Fibroblast of pulmonary artery (primary cell): ENCODE data around the gene NEURL2.

Experiments used
- DNase-seq: peaks from one replicate; pipeline ENCODE4 v3.0.0-alpha.2; 2010; ENCODE audit warnings: low read depth
- H3K4me3 ChIP-seq: replicated peaks from 2 replicates; pipeline ENCODE4 v1.5.1; 2011; ENCODE audit warnings: low read depth, mild to moderate bottlenecking, control low read depth, low read length, moderate library complexity
- CTCF ChIP-seq: IDR thresholded peaks from 2 replicates; pipeline ENCODE4 v1.5.1; 2011; ENCODE audit warnings: mild to moderate bottlenecking, control low read depth, low read length, inconsistent platforms; ENCODE audit errors: missing control alignments

NEURL2 gene

GRCh38 chr20:45848421-45848820 is 42.6 kb downstream of the NEURL2 start:
- no peak overlapping the region for H3K4me3 ChIP-seq
- TF ChIP-seq CTCF: no peak
- DNase-seq: no peak

- no peak overlapping the region for H3K4me3 ChIP-seq
- no peak for DNase-seq
- TF ChIP-seq CTCF: no peak
Measured at GRCh38 chr20:45845452-45845851, 45.6 kb downstream of the NEURL2 start.

- no peak for TF ChIP-seq CTCF
- H3K4me3 ChIP-seq: no peak overlapping the region
- DNase-seq: no peak
Measured at GRCh38 chr20:45843506-45843905, 47.5 kb downstream of the NEURL2 start.

GRCh38 chr20:45842169-45842812 is 48.7 kb downstream of the NEURL2 start:
- DNase-seq: peak; percentile 31
- TF ChIP-seq CTCF: no peak
- no peak overlapping the region for H3K4me3 ChIP-seq

- DNase-seq: no peak
- no peak overlapping the region for H3K4me3 ChIP-seq
- TF ChIP-seq CTCF: no peak
Measured at GRCh38 chr20:45841407-45842129, 49.4 kb downstream of the NEURL2 start.

GRCh38 chr20:45840700-45841198 is 50.3 kb downstream of the NEURL2 start:
- DNase-seq: no peak
- TF ChIP-seq CTCF: no peak
- no peak overlapping the region for H3K4me3 ChIP-seq
